Immature natural killer cell (primary cell): ENCODE results near the gene BICC1. TPM values are rescaled to one million over a fixed set of nuclear protein-coding genes. Genes with fewer than 3 reads are reported as not detected.

Source experiments
- DNase-seq, 3 donors: peaks; one replicate each; pipeline ENCODE4 v3.0.0; 2022; ENCODE audit warnings: mixed read lengths in 1 of 3
- H3K27ac Mint-ChIP-seq, 6 donors: one replicate each; pipeline ENCODE4 v1.8.0; 2020; ENCODE audit warnings: mixed read lengths in 6 of 6, mild to moderate bottlenecking in 5 of 6, inconsistent platforms in 4 of 6, moderate library complexity in 3 of 6
- H3K27me3 Mint-ChIP-seq, 3 donors: one replicate each; pipeline ENCODE4 v1.8.0; 2020 to 2021; ENCODE audit warnings: low read depth in 3 of 3, mild to moderate bottlenecking in 3 of 3, mixed read lengths in 3 of 3, moderate library complexity in 3 of 3, inconsistent platforms in 1 of 3
- H3K36me3 Mint-ChIP-seq, 3 donors: one replicate each; pipeline ENCODE4 v1.8.0; 2020; ENCODE audit warnings: mixed read lengths in 3 of 3, inconsistent platforms in 2 of 3, mild to moderate bottlenecking in 2 of 3
- H3K4me1 Mint-ChIP-seq, 2 donors: one replicate each; pipeline ENCODE4 v1.8.0; 2020; ENCODE audit warnings: inconsistent platforms in 2 of 2, mild to moderate bottlenecking in 2 of 2, mixed read lengths in 2 of 2, moderate library complexity in 1 of 2
- H3K4me3 Mint-ChIP-seq, 5 donors: one replicate each; pipeline ENCODE4 v1.8.0; 2020; ENCODE audit warnings: mild to moderate bottlenecking in 5 of 5, mixed read lengths in 5 of 5, inconsistent platforms in 3 of 5, moderate library complexity in 3 of 5
- H3K9me3 Mint-ChIP-seq, 6 donors: one replicate each; pipeline ENCODE4 v1.8.0; 2020; ENCODE audit warnings: mild to moderate bottlenecking in 6 of 6, mixed read lengths in 6 of 6, inconsistent platforms in 4 of 6, moderate library complexity in 3 of 6
- polyA plus RNA-seq, 3 donors: library from polyadenylated mRNA; unstranded; fragments of 300-500 nt; fragmentation: Illumina TruSeq; gene quantifications; one replicate each; pipeline ENCODE4 v1.2.3, GENCODE V29; 2021

The BICC1 gene
- polyA plus RNA-seq, 3 donors from 2014 or later = 0.08 to 0.11 TPM; not detected in 1

DNA sequence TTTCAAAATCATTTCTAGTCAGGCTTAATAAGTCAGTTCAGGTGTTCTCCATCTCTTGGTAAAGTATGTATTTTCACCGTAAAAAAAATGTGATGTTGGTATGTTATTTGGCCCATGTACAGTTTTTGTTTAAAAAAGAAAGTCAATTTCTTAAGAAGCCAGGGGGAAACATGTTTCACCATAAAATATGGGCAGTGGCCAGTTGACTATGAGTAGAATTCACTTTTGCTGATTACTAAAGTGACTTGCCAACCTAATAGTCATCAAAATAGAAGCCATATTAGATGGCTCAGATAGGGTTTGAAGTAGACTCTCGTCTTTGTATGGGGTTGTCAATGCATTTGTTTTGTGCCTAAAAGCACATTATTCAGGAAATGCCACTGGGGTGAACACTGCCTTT, 266.3 kb downstream of the BICC1 start:
- no peak for DNase-seq
- H3K4me3 Mint-ChIP-seq = no peak overlapping the region
- H3K27me3 Mint-ChIP-seq = no peaks in the 10 kb centered on the region
- H3K9me3 Mint-ChIP-seq = no peaks in the 10 kb centered on the region
- H3K36me3 Mint-ChIP-seq = no peaks in the 10 kb centered on the region
- H3K4me1 Mint-ChIP-seq = no peaks in the 10 kb centered on the region
- H3K27ac Mint-ChIP-seq = no peak overlapping the region

- Mint-ChIP-seq H3K9me3 (no peaks in the 10 kb centered on the region), H3K4me1 (no peaks in the 10 kb centered on the region), H3K4me3 (no peak overlapping the region), H3K27ac (no peak overlapping the region), H3K27me3 (no peaks in the 10 kb centered on the region), H3K36me3 (no peaks in the 10 kb centered on the region)
- no peak for DNase-seq
Measured at GRCh38 chr10:58779594-58779993, 266.9 kb downstream of the BICC1 start.

- DNase-seq = no peak
- Mint-ChIP-seq H3K4me1 (no peaks in the 10 kb centered on the region), H3K27ac (no peak overlapping the region), H3K4me3 (no peak overlapping the region), H3K36me3 (no peaks in the 10 kb centered on the region), H3K27me3 (no peaks in the 10 kb centered on the region), H3K9me3 (no peaks in the 10 kb centered on the region)
Measured at GRCh38 chr10:58780476-58780875, 267.8 kb downstream of the BICC1 start.

DNA sequence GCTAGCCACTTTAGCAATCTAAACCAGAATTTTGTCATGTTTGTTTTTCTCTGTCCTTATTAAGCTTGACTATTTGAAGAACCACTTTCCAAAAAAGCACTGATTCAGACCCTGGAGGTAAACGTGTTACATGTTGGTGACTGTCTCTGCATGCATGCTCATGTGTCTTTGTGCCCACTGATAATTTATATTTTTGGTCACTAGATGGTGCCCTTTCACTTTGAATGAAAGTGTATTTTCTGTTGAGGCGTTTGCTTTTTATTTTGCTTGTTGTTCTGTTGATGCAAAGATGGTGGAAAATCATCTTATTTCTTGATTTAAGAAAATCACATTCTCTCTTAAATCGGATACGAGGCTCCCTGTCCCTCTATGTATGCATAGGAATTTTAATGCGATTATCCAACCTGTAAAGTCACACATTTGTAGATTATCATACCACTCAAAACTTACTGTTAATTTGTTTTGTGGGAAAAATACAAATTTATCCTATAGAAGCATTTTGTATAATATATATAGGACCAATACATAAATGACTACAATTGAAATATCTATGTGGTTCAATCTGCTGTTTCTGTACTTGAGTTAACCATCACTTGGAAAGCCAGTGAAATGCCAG, 269.3 kb downstream of the BICC1 start:
- H3K27ac Mint-ChIP-seq = no peak overlapping the region
- no peak overlapping the region for H3K4me3 Mint-ChIP-seq
- no peaks in the 10 kb centered on the region for H3K27me3 Mint-ChIP-seq
- no peaks in the 10 kb centered on the region for H3K36me3 Mint-ChIP-seq
- peak; percentile 2 to 19 (median 3) for DNase-seq
- H3K4me1 Mint-ChIP-seq = no peaks in the 10 kb centered on the region
- H3K9me3 Mint-ChIP-seq = no peaks in the 10 kb centered on the region

GRCh38 chr10:58782876-58783851, 270.5 kb downstream of the BICC1 start:
- Mint-ChIP-seq H3K9me3 (no peaks in the 10 kb centered on the region), H3K27me3 (no peaks in the 10 kb centered on the region), H3K4me1 (no peaks in the 10 kb centered on the region), H3K27ac (no peak overlapping the region), H3K4me3 (no peak overlapping the region), H3K36me3 (no peaks in the 10 kb centered on the region)
- no peak for DNase-seq

- Mint-ChIP-seq H3K9me3 (no peaks in the 10 kb centered on the region), H3K36me3 (no peaks in the 10 kb centered on the region), H3K27ac (no peak overlapping the region), H3K4me1 (no peaks in the 10 kb centered on the region), H3K4me3 (no peak overlapping the region), H3K27me3 (no peaks in the 10 kb centered on the region)
- no peak for DNase-seq
Measured at GRCh38 chr10:58784361-58784760, 271.7 kb downstream of the BICC1 start.

DNA sequence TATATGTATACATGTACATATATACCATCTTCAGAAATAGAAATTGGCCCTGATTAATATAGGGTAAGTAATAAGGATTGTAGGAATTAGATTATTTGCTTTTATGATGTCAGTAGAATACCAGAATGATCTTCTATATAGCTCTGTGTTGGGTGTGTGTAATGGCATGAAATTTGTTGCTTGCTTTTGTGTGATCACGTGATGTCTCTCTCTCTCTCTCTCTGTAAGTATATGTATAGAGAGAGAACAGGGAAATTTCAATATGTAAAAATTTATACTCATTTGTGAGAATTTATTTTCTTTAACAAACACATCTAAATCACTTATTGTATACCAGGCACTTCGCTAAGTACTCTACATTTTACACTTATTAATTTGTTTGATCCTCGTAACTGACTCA, 272.7 kb downstream of the BICC1 start:
- Mint-ChIP-seq H3K4me3 (no peak overlapping the region), H3K27ac (no peak overlapping the region), H3K9me3 (no peaks in the 10 kb centered on the region), H3K27me3 (no peaks in the 10 kb centered on the region), H3K4me1 (no peaks in the 10 kb centered on the region), H3K36me3 (no peaks in the 10 kb centered on the region)
- no peak for DNase-seq

GRCh38 chr10:58791137-58791536, 278.5 kb downstream of the BICC1 start:
- H3K4me1 Mint-ChIP-seq = no peaks in the 10 kb centered on the region
- DNase-seq = no peak
- H3K9me3 Mint-ChIP-seq = peaks cover 0 to 2% (median 0%) of the 10 kb centered on the region in 6 donors
- peaks cover 0 to 2% (median 0%) of the 10 kb centered on the region in 3 donors for H3K27me3 Mint-ChIP-seq
- H3K36me3 Mint-ChIP-seq = no peaks in the 10 kb centered on the region
- no peak overlapping the region for H3K4me3 Mint-ChIP-seq
- no peak overlapping the region for H3K27ac Mint-ChIP-seq

- Mint-ChIP-seq H3K4me3 (no peak overlapping the region), H3K27me3 (peaks cover 0 to 5% (median 0%) of the 10 kb centered on the region in 3 donors), H3K36me3 (no peaks in the 10 kb centered on the region), H3K27ac (no peak overlapping the region), H3K9me3 (peaks cover 0 to 2% (median 0%) of the 10 kb centered on the region in 6 donors), H3K4me1 (no peaks in the 10 kb centered on the region)
- no peak for DNase-seq
Measured at GRCh38 chr10:58795560-58795959, 282.9 kb downstream of the BICC1 start.

GRCh38 chr10:58796242-58796641, 283.6 kb downstream of the BICC1 start:
- H3K27ac Mint-ChIP-seq = no peak overlapping the region
- no peaks in the 10 kb centered on the region for H3K4me1 Mint-ChIP-seq
- H3K9me3 Mint-ChIP-seq = peaks cover 0 to 2% (median 0%) of the 10 kb centered on the region in 6 donors
- DNase-seq = no peak
- peaks cover 0 to 5% (median 0%) of the 10 kb centered on the region in 3 donors for H3K27me3 Mint-ChIP-seq
- no peak overlapping the region for H3K4me3 Mint-ChIP-seq
- H3K36me3 Mint-ChIP-seq = no peaks in the 10 kb centered on the region

GRCh38 chr10:58796824-58797223, 284.2 kb downstream of the BICC1 start:
- DNase-seq = no peak
- Mint-ChIP-seq H3K36me3 (no peaks in the 10 kb centered on the region), H3K4me1 (no peaks in the 10 kb centered on the region), H3K27ac (no peak overlapping the region), H3K27me3 (peaks cover 0 to 5% (median 0%) of the 10 kb centered on the region in 3 donors), H3K9me3 (peaks cover 0 to 2% (median 0%) of the 10 kb centered on the region in 6 donors), H3K4me3 (no peak overlapping the region)

DNA sequence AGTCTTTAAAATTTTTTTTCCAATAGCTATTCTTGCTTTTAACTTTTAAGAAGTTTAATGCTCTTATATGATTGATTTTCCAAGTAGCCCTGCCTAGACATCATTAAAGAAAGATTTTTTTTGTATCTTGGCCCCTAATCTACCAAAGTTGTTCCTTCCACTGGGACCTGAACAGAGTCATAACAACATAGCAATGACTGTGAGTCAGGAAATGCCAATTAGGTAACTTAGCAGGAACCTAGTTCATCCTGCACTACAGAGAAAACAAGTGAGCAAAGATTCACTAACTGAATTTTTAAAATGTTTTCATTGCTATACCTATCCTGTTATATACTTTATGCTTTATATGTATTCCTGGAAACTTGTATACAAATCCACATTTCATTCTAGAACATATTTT, 284.7 kb downstream of the BICC1 start:
- Mint-ChIP-seq H3K4me3 (no peak overlapping the region), H3K27ac (no peak overlapping the region), H3K36me3 (no peaks in the 10 kb centered on the region), H3K27me3 (peaks cover 0 to 2% (median 0%) of the 10 kb centered on the region in 3 donors), H3K9me3 (peaks cover 0 to 2% (median 0%) of the 10 kb centered on the region in 6 donors), H3K4me1 (no peaks in the 10 kb centered on the region)
- no peak for DNase-seq

DNA sequence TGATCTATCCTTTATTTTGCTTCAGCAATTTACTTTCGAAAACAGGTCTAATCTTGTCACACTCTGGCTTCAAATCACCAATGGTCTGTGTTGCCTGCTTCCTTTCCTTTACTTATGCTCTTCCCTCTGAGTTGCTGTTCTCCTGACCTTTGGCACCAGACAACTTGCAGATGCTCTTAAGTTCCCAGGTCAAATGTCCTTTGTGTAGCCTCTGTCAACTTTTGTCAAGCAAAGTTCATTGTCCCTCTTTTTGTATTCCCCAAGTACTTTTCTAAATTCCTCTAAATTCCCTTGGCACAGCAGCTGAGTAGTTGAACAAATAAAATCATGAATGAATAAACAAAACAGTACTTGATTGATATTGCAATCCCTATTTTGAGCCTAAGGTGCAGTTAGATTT, 289.4 kb downstream of the BICC1 start:
- H3K4me1 Mint-ChIP-seq = no peaks in the 10 kb centered on the region
- no peaks in the 10 kb centered on the region for H3K36me3 Mint-ChIP-seq
- H3K27me3 Mint-ChIP-seq = peaks cover 0 to 2% (median 0%) of the 10 kb centered on the region in 3 donors
- H3K9me3 Mint-ChIP-seq = no peaks in the 10 kb centered on the region
- no peak overlapping the region for H3K4me3 Mint-ChIP-seq
- no peak overlapping the region for H3K27ac Mint-ChIP-seq
- no peak for DNase-seq

- Mint-ChIP-seq H3K9me3 (peaks cover 0 to 2% (median 0%) of the 10 kb centered on the region in 6 donors), H3K27me3 (peaks cover 0 to 2% (median 0%) of the 10 kb centered on the region in 3 donors), H3K4me3 (no peak overlapping the region), H3K27ac (no peak overlapping the region), H3K4me1 (no peaks in the 10 kb centered on the region), H3K36me3 (no peaks in the 10 kb centered on the region)
- DNase-seq = no peak
Measured at GRCh38 chr10:58806323-58806722, 293.7 kb downstream of the BICC1 start.
